Aorta (tissue), 5 donors: ENCODE measurements around the gene PRR15L. TPM values are rescaled to one million over a fixed set of nuclear protein-coding genes. Genes with fewer than 3 reads are reported as not detected.
"Not testable (repeated sequence)": the region's sequence is repeated elsewhere in the genome, so short reads cannot be mapped to it uniquely, and the experiment has no call there.

Source experiments
- ATAC-seq: fragments of 200-7000 bp; cut with Tn5 transposase; one replicate; pipeline ENCODE4 v1.9.1; 2022; ENCODE audit warnings: moderate library complexity; ENCODE audit not compliant: low FRiP score
- DNase-seq, 2 donors: peaks; one replicate each; pipeline ENCODE4 v3.0.0-alpha.2; 2020
- H3K27ac ChIP-seq, 2 donors: one replicate each; pipeline ENCODE4 v1.5.1; 2013; ENCODE audit warnings: low read length in 2 of 2, mild to moderate bottlenecking in 2 of 2, moderate library complexity in 2 of 2, control low read depth in 1 of 2, inconsistent platforms in 1 of 2, low read depth in 1 of 2
- H3K27me3 ChIP-seq, 2 donors: one replicate each; pipeline ENCODE4 v1.6.1; 2013; ENCODE audit warnings: control low read depth in 1 of 2, low read length in 1 of 2, mild to moderate bottlenecking in 1 of 2, moderate library complexity in 1 of 2; ENCODE audit not compliant: insufficient read depth in 2 of 2, control insufficient read depth in 1 of 2
- H3K36me3 ChIP-seq, 2 donors: one replicate each; pipeline ENCODE4 v1.6.1; 2013; ENCODE audit warnings: control low read depth in 1 of 2, low read length in 1 of 2, mild to moderate bottlenecking in 1 of 2; ENCODE audit not compliant: insufficient read depth in 2 of 2, control insufficient read depth in 1 of 2
- H3K4me1 ChIP-seq, 2 donors: one replicate each; pipeline ENCODE4 v1.6.1; 2013; ENCODE audit warnings: low read length in 2 of 2, control low read depth in 1 of 2, mild to moderate bottlenecking in 1 of 2, moderate library complexity in 1 of 2; ENCODE audit not compliant: insufficient read depth in 2 of 2, control insufficient read depth in 1 of 2
- H3K4me3 ChIP-seq, 2 donors: one replicate each; pipeline ENCODE4 v1.5.1; 2013; ENCODE audit warnings: low read length in 2 of 2, control low read depth in 1 of 2, mild to moderate bottlenecking in 1 of 2
- H3K9me3 ChIP-seq: one replicate; pipeline ENCODE4 v1.6.1; 2013; ENCODE audit warnings: mild to moderate bottlenecking, low read length; ENCODE audit not compliant: control insufficient read depth
- WGBS, 2 donors: extraction: QIAGEN DNeasy Blood & Tissue Kit; methylation state at CpG; one replicate each; pipeline ENCODE4 v1.1.7; 2013; 5-methylcytosine and 5-hydroxymethylcytosine counted together
- intact Hi-C, 2 donors: fragments of 100-400 bp; cut with DNase I; formaldehyde crosslinking; loops; one replicate each; pipeline versions ENCODE4 v1.14.2 to v1.15.0; 2022
- long read RNA-seq, 2 donors: library from polyadenylated mRNA; unstranded; transcript quantifications; one replicate each; pipeline ENCODE4 v2.0.0, GENCODE V29; 2020 to 2021
- polyA plus RNA-seq, 2 donors: library from polyadenylated mRNA; stranded (reverse); fragments of 200-250 nt; gene quantifications; one replicate each; pipeline ENCODE4 v1.2.3, GENCODE V29; 2013
- total RNA-seq, 2 donors: library from RNA; stranded (reverse); fragmentation: NEBNext Ultra II Directional; extraction: Animal tissue kit (Norgen Biotek cat#: 25700); gene quantifications; one replicate each; pipeline ENCODE4 v1.2.1, GENCODE V29; 2021
- donor health status: healthy with polysubstance abuse.
- donor health status: Bipolar disorder and iron deficiency.
- donor health status: DM: no; HTN: no; CAD: no.
- donor health status: DM: no; HTN: no; CAD: no.
- donor health status: DM: yes; HTN: yes; CAD: no.

The PRR15L gene
- not detected for total RNA-seq
- polyA plus RNA-seq: 10 to 100 TPM in 1 of 2 donors, under 1 TPM in 1; 0.87 to 43.5 TPM
- long read RNA-seq, donor 1, partial matches to known transcripts: 0 of 1 reads
- long read RNA-seq, donor 1, other reads (novel, unspliced or antisense): 1 of 1 reads
- long read RNA-seq, donor 2: 0 reads

GRCh38 chr17:47957591-47958490, at the start of gene PRR15L:
TSS of gene PRR15L (minus strand) at chr17:47957883. CDS start at chr17:47953234, 4,649 bp downstream.
- intact Hi-C loops: no loop called here
- 48 to 55% methylated on average over 16 of the region's 16 CpGs for WGBS, 2 donors

GRCh38 chr17:48006936-48007709, 49.4 kb upstream of the PRR15L start:
- H3K4me3 ChIP-seq: no peak overlapping the region
- H3K27me3 ChIP-seq: no peaks in the 10 kb centered on the region
- H3K27ac ChIP-seq: no peak overlapping the region
- H3K9me3 ChIP-seq: no peaks in the 10 kb centered on the region
- no peak for ATAC-seq
- no peak for DNase-seq
- intact Hi-C loops: no loop called here
- no peaks in the 10 kb centered on the region for H3K4me1 ChIP-seq
- no peaks in the 10 kb centered on the region for H3K36me3 ChIP-seq
- 89 to 92% methylated on average over 12 of the region's 12 CpGs for WGBS, 2 donors

More at GRCh38 chr17:47957591-47958490, at the start of gene PRR15L:
- Histone ChIP-seq H3K27me3 (no peaks in the 10 kb centered on the region), H3K27ac (no peak within 1 kb of the TSS), H3K36me3 (peaks cover 0 to 2% of the 10 kb centered on the region in 2 donors), H3K9me3 (no peaks in the 10 kb centered on the region), H3K4me3 (no peak within 1 kb of the TSS), H3K4me1 (no peaks in the 10 kb centered on the region)
- DNase-seq: no peak
- ATAC-seq: no peak

- 35 to 42% methylated on average over 3 of the region's 3 CpGs for WGBS, 2 donors
- DNase-seq (no peak), ATAC-seq (no peak)
- H3K4me3 ChIP-seq: no peak overlapping the region
- no peak overlapping the region for H3K27ac ChIP-seq
- intact Hi-C loops: no loop called here
- no peaks in the 10 kb centered on the region for H3K27me3 ChIP-seq
- H3K4me1 ChIP-seq: no peaks in the 10 kb centered on the region
- no peaks in the 10 kb centered on the region for H3K9me3 ChIP-seq
- H3K36me3 ChIP-seq: no peaks in the 10 kb centered on the region
Measured at GRCh38 chr17:48004983-48005382, 47.3 kb upstream of the PRR15L start.

GRCh38 chr17:48003417-48004151, 45.9 kb upstream of the PRR15L start:
- Histone ChIP-seq H3K36me3 (no peaks in the 10 kb centered on the region), H3K27ac (no peak overlapping the region), H3K27me3 (no peaks in the 10 kb centered on the region), H3K4me3 (no peak overlapping the region), H3K9me3 (no peaks in the 10 kb centered on the region), H3K4me1 (no peaks in the 10 kb centered on the region)
- DNase-seq (no peak), ATAC-seq (no peak)
- intact Hi-C loops: no loop called here
- WGBS, 2 donors: 85 to 88% methylated on average over 17 of the region's 17 CpGs

- WGBS, 2 donors: 72 to 75% methylated on average over 6 to 7 of the region's 7 CpGs
- ATAC-seq: no peak
- no peak for DNase-seq
- Histone ChIP-seq H3K9me3 (no peaks in the 10 kb centered on the region), H3K4me1 (no peaks in the 10 kb centered on the region), H3K4me3 (no peak overlapping the region), H3K36me3 (no peaks in the 10 kb centered on the region), H3K27me3 (no peaks in the 10 kb centered on the region), H3K27ac (no peak overlapping the region)
- intact Hi-C loops: no loop called here
Measured at GRCh38 chr17:48002916-48003416, 45.3 kb upstream of the PRR15L start.

- Histone ChIP-seq H3K36me3 (no peaks in the 10 kb centered on the region), H3K4me3 (no peak overlapping the region), H3K27me3 (no peaks in the 10 kb centered on the region), H3K27ac (no peak overlapping the region), H3K9me3 (no peaks in the 10 kb centered on the region), H3K4me1 (no peaks in the 10 kb centered on the region)
- DNase-seq (no peak), ATAC-seq (no peak)
- intact Hi-C loops: no loop called here
- 37 to 47% methylated on average over 4 of the region's 4 CpGs for WGBS, 2 donors
Measured at GRCh38 chr17:48002266-48002915, 44.7 kb upstream of the PRR15L start.

GRCh38 chr17:48001657-48002056, 44.0 kb upstream of the PRR15L start:
- H3K9me3 ChIP-seq, H3K27ac ChIP-seq, ATAC-seq, H3K27me3 ChIP-seq, DNase-seq, intact Hi-C loops, H3K4me3 ChIP-seq, H3K36me3 ChIP-seq, H3K4me1 ChIP-seq: not testable (repeated sequence)
- 97 to 98% methylated on average over 5 of the region's 5 CpGs for WGBS, 2 donors

GRCh38 chr17:48001197-48001596, 43.5 kb upstream of the PRR15L start:
- WGBS, 2 donors: 82 to 97% methylated on average over 1 of the region's 1 CpG
- intact Hi-C loops: no loop called here

More at GRCh38 chr17:48001197-48001596, 43.5 kb upstream of the PRR15L start:
- Histone ChIP-seq H3K4me1 (no peaks in the 10 kb centered on the region), H3K27ac (no peak overlapping the region), H3K4me3 (no peak overlapping the region), H3K36me3 (no peaks in the 10 kb centered on the region), H3K27me3 (no peaks in the 10 kb centered on the region), H3K9me3 (no peaks in the 10 kb centered on the region)
- ATAC-seq (no peak), DNase-seq (no peak)
